Gastrocnemius medialis (tissue), 4 donors: ENCODE data around the gene BEND7. TPM values are rescaled to one million over a fixed set of nuclear protein-coding genes. Genes with fewer than 3 reads are reported as not detected.
"Not testable (repeated sequence)": the region's sequence is repeated elsewhere in the genome, so short reads cannot be mapped to it uniquely, and the experiment has no call there.

ENCODE experiments used
- ATAC-seq, 2 donors: fragments of 150-250 bp; one replicate each; pipeline ENCODE4 v1.9.1; 2016
- DNase-seq, 2 donors: peaks; one replicate each; pipeline ENCODE4 v3.0.0-alpha.2; 2019
- H3K27ac ChIP-seq, 4 donors: fragments of 200-600 bp; sonication (generic); 1 replicate in 1 of 4; 2 replicates in 3 of 4; pipeline ENCODE4 v1.5.1; 2016 to 2018; ENCODE audit warnings: mild to moderate bottlenecking in 2 of 4, moderate library complexity in 1 of 4
- H3K27me3 ChIP-seq, 3 donors: fragments of 200-600 bp; sonication (generic) in 2 of 3; 1 replicate in 1 of 3; 2 replicates in 2 of 3; pipeline versions ENCODE4 v1.5.1 to v1.6.0; 2016 to 2019; ENCODE audit warnings: mild to moderate bottlenecking in 1 of 3, moderate library complexity in 1 of 3
- H3K36me3 ChIP-seq, 2 donors: fragments of 200-600 bp; sonication (generic) in 1 of 2; one replicate each; pipeline ENCODE4 v1.5.1; 2017 to 2018
- H3K4me1 ChIP-seq, 2 donors: fragments of 200-600 bp; sonication (generic) in 1 of 2; one replicate each; pipeline ENCODE4 v1.5.1; 2016 to 2017; ENCODE audit warnings: mild to moderate bottlenecking in 2 of 2
- H3K4me3 ChIP-seq, 4 donors: fragments of 200-600 bp; sonication (generic) in 3 of 4; 1 replicate in 1 of 4; 2 replicates in 3 of 4; pipeline ENCODE4 v1.5.1; 2016 to 2019; ENCODE audit warnings: mild to moderate bottlenecking in 2 of 4
- H3K9me3 ChIP-seq, 3 donors: fragments of 200-600 bp; sonication (generic) in 2 of 3; 1 replicate in 1 of 3; 2 replicates in 2 of 3; pipeline ENCODE4 v1.5.1; 2016 to 2019
- POLR2A ChIP-seq, 2 donors: fragments of 450-650 bp; IDR thresholded peaks; one replicate each; pipeline ENCODE4 v1.6.1; 2017; ENCODE audit warnings: antibody characterized with exemption in 2 of 2, mild to moderate bottlenecking in 2 of 2, moderate library complexity in 2 of 2
- in situ Hi-C, 4 donors: fragments of 200-750 bp; cut with MboI; loops; one replicate each; pipeline versions ENCODE4 v1.15.0 to v1.8.0; 2017; ENCODE audit warnings: low sequenced_read_pairs in 4 of 4
- intact Hi-C: fragments of 100-400 bp; cut with DNase I; formaldehyde crosslinking; loops from one replicate; pipeline ENCODE4 v1.15.1; 2023; ENCODE audit warnings: low total_unique reads
- total RNA-seq, 4 donors: library from RNA; depleted of rRNA; stranded (reverse); fragments of >200 nt; gene quantifications; one replicate each; pipeline versions ENCODE4 v1.1.0 to v1.2.3, GENCODE V29; 2016
- TF ChIP-seq, protein P1 (sequence below), 5 experiments: fragments of 450-650 bp in 3 of 5; fragments of 200-600 bp in 2 of 5; sonication (generic) in 2 of 5; IDR thresholded peaks in 4 of 5; conservative IDR thresholded peaks in 1 of 5; 1 replicate in 4 of 5; 2 replicates in 1 of 5; pipeline ENCODE4 v1.5.1; 2016 to 2019; ENCODE audit warnings: antibody characterized with exemption in 5 of 5, mild to moderate bottlenecking in 3 of 5, moderate library complexity in 3 of 5

Gene BEND7
- total RNA-seq, 4 donors from 2014 or later = 23.6 to 35.5 (median 26.1) TPM

DNA sequence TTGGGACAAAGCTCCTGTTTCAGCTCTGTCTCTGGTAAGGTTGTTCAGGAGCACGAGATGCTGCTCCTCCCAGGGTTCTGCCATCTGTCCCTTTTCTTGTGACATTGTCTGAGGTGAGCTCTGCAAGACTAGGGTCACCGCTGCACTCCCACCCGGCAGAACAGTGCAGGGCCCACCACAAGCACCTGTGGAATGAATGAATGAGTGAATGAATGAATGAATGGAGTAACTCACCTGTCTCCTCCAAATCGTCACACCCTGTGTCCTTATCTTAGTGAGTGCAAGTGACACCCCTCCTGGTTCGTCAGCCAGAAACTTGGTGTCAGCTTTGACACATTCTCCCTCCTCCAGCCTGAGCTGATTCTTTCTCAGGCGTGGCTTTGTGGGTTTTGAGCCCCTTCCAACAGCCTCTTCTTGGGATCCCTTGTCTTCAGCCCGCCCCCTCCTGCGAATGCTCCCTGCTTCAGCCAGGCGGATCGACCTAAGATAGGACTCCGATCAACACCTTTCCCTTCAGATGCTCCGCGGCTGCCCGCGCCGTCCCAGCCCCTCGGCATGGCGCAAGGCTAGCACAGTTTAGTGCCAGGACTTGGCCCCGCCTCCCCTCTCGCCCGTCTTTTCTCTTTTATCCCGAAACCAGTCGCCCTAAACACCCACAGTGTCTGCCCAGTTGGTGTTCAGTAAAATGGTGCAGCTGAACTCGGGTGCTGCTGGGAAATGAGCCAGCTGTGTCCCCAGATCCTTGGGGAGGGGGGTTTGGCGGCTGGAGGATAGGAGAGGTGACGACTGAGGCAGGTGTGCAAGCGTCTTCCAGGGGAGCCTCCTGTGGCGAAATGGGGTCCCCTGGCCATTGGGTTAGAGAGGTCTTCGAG lies 89.3 kb downstream of the BEND7 start:
- no peak for TF ChIP-seq POLR2A (IDR thresholded peaks at IDR 0.05)
- TF ChIP-seq, protein P1, sequence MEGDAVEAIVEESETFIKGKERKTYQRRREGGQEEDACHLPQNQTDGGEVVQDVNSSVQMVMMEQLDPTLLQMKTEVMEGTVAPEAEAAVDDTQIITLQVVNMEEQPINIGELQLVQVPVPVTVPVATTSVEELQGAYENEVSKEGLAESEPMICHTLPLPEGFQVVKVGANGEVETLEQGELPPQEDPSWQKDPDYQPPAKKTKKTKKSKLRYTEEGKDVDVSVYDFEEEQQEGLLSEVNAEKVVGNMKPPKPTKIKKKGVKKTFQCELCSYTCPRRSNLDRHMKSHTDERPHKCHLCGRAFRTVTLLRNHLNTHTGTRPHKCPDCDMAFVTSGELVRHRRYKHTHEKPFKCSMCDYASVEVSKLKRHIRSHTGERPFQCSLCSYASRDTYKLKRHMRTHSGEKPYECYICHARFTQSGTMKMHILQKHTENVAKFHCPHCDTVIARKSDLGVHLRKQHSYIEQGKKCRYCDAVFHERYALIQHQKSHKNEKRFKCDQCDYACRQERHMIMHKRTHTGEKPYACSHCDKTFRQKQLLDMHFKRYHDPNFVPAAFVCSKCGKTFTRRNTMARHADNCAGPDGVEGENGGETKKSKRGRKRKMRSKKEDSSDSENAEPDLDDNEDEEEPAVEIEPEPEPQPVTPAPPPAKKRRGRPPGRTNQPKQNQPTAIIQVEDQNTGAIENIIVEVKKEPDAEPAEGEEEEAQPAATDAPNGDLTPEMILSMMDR (IDR thresholded peaks at IDR 0.05 in 4 of 5, conservative IDR thresholded peaks at IDR 0.05 in 1 of 5) = no peak
- DNase-seq = no peak
- intact Hi-C loops = loop anchor here (1.0 to 2.0 kb wide), 2 partner anchors 67 to 279 kb away; partner anchors contain the start of gene MCM10

DNA sequence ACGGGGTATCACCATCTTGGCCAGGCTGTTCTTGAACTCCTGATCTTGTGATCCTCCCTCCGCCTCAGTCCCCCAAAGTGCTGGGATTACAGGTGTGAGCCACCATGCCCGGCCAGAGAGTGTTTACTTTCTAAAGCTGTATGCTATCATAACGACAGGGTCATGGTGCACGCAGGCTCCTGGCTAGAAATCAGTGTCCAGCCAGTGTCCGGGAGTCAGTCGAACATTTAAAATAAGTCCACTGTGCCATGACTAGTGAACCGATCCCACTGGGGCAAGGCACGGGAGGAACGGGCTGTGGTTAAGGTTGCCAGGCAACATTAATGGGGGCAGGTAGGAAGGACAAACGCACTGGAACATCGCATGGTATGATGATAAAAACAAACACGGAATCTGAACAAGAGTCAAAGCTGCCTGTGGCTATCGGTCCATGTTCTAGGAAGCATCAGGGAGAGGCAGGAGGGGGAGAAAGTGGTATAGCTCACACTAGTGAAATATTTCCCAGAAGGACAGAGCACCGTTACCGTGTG lies 91.7 kb downstream of the BEND7 start:
- in situ Hi-C loops = no loop called here
- ATAC-seq (no peak), DNase-seq (no peak)
- Histone ChIP-seq H3K4me3 (no peak overlapping the region), H3K9me3 (no peaks in the 10 kb centered on the region), H3K27ac (no peak overlapping the region), H3K36me3 (no peaks in the 10 kb centered on the region), H3K4me1 (peaks cover 5 to 8% of the 10 kb centered on the region in 2 donors), H3K27me3 (peaks cover 0 to 23% (median 9%) of the 10 kb centered on the region in 3 donors)
- intact Hi-C loops = no loop called here
- TF ChIP-seq, protein P1 (IDR thresholded peaks at IDR 0.05 in 4 of 5, conservative IDR thresholded peaks at IDR 0.05 in 1 of 5) = no peak
- no peak for TF ChIP-seq POLR2A (IDR thresholded peaks at IDR 0.05)

More for the DNA sequence above, 89.3 kb downstream of the BEND7 start:
- peaks cover 5 to 8% of the 10 kb centered on the region in 2 donors for H3K4me1 ChIP-seq
- peaks cover 0 to 23% (median 9%) of the 10 kb centered on the region in 3 donors for H3K27me3 ChIP-seq
- no peak overlapping the region for H3K27ac ChIP-seq
- in situ Hi-C loops = no loop called here
- peak in 1 of 2 donors; percentile 27 for ATAC-seq
- H3K36me3 ChIP-seq = no peaks in the 10 kb centered on the region
- peak overlapping the region in 3 of 4 donors; percentile 41 to 53 (median 50) for H3K4me3 ChIP-seq
- H3K9me3 ChIP-seq = no peaks in the 10 kb centered on the region

DNA sequence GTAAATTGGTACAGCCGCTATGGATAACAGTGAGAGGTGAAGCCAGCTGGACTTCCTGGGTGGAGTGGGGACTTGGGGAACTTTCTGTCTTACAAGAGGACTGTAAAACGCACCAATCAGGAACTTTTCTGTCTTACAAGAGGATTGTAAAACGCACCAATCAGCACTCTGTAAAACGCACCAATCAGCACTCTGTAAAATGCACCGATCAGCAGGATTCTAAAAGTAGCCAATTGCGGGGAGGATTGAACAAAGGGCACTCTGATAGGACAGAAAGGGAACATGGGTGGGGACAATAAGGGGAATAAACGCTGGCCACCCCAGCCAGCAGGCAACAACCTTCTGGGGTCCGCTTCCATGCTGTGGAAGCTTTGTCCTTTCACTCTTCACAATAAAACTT lies 100.9 kb downstream of the BEND7 start:
- ATAC-seq, DNase-seq, H3K36me3 ChIP-seq, H3K27ac ChIP-seq, H3K27me3 ChIP-seq, H3K4me3 ChIP-seq, H3K4me1 ChIP-seq, H3K9me3 ChIP-seq, in situ Hi-C loops, intact Hi-C loops: not testable (repeated sequence)

DNA sequence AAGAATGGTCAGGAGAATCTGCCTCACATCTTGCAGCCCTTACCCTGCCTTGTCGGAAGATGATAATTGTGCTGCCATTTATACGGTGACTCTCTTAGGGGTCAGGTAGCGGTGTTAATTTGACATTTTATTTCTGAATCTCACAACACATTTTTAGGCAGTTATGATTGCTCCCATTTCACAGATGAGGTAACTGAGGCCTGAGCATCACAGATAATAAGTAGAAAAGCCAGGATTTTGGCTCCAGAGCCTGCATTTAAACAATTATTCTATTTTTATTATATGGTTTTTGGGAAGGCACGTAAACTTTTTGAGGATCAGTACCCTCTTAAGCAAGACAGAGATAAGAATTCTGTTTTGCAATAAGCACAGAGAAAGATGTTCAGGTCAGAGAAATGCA lies 103.4 kb downstream of the BEND7 start:
- intact Hi-C loops = no loop called here
- in situ Hi-C loops = no loop called here
- ATAC-seq = no peak

DNA sequence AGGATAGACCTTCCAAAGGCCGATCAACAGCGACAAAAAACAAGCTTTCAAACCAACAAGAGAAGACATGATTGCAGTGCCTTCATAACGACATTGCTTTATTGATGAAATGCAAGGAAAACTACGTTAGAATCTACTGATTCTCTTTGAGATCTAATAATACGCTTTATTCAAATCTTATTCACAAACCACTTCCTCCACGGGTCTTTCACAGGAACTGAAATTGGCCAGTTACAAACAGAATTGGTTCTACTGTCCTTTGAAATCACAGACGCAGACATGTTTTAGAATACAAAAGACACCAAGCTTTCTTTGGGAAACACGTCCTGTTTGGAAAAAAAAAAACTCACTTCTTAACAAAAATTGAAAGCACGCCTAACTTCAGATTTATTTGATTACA lies 106.0 kb downstream of the BEND7 start:
- H3K4me1 ChIP-seq = no peaks in the 10 kb centered on the region
- TF ChIP-seq, protein P1 (IDR thresholded peaks at IDR 0.05 in 4 of 5, conservative IDR thresholded peaks at IDR 0.05 in 1 of 5) = no peak
- no peak for TF ChIP-seq POLR2A (IDR thresholded peaks at IDR 0.05)
- no peaks in the 10 kb centered on the region for H3K27me3 ChIP-seq
- no peak overlapping the region for H3K27ac ChIP-seq
- no peak for DNase-seq
- ATAC-seq = no peak
- no peak overlapping the region for H3K4me3 ChIP-seq
- in situ Hi-C loops (no loop called here), intact Hi-C loops (no loop called here)
- no peaks in the 10 kb centered on the region for H3K9me3 ChIP-seq
- H3K36me3 ChIP-seq = no peaks in the 10 kb centered on the region

More for the DNA sequence above, 103.4 kb downstream of the BEND7 start:
- Histone ChIP-seq H3K4me3 (no peak overlapping the region), H3K4me1 (no peaks in the 10 kb centered on the region), H3K9me3 (no peaks in the 10 kb centered on the region), H3K36me3 (no peaks in the 10 kb centered on the region), H3K27ac (no peak overlapping the region), H3K27me3 (no peaks in the 10 kb centered on the region)
- no peak for DNase-seq
- TF ChIP-seq, protein P1 (IDR thresholded peaks at IDR 0.05 in 4 of 5, conservative IDR thresholded peaks at IDR 0.05 in 1 of 5) = no peak
- no peak for TF ChIP-seq POLR2A (IDR thresholded peaks at IDR 0.05)
